K562 (cell line): ENCODE results near the gene MUC16. TPM values are rescaled to one million over a fixed set of nuclear protein-coding genes. Genes with fewer than 3 reads are reported as not detected.

ENCODE experiments used
- BACH1 ChIP-seq: fragments of 200-800 bp; sonication (Bioruptor generic); IDR thresholded peaks from 2 replicates; pipeline ENCODE4 v1.6.1; 2016; ENCODE audit warnings: missing genetic modification characterization, missing compliant biosample characterization
- BRD9 ChIP-seq: fragments of 450-650 bp; IDR thresholded peaks from 2 replicates; pipeline ENCODE4 v1.6.1; 2018; ENCODE audit warnings: low read depth; ENCODE audit not compliant: partially characterized antibody
- CBFA2T3 ChIP-seq: fragments of 450-650 bp; IDR thresholded peaks from 2 replicates; pipeline ENCODE4 v1.6.1; 2017
- CCNT2 ChIP-seq: IDR thresholded peaks from 2 replicates; pipeline ENCODE4 v1.6.1; 2011; ENCODE audit warnings: borderline replicate concordance, low read depth, mild to moderate bottlenecking, moderate library complexity, mixed read lengths, low read length; ENCODE audit not compliant: insufficient read length; ENCODE audit errors: extremely low read depth
- CTBP1 ChIP-seq: fragments of 450-650 bp; IDR thresholded peaks from 2 replicates; pipeline ENCODE4 v1.6.1; 2016; ENCODE audit warnings: borderline replicate concordance
- EHMT2 ChIP-seq: fragments of 450-650 bp; IDR thresholded peaks from 2 replicates; pipeline ENCODE4 v1.6.1; 2018; ENCODE audit warnings: antibody characterized with exemption
- ELF2 ChIP-seq: fragments of 250-450 bp; sonication (Bioruptor Pico); IDR thresholded peaks from 2 replicates; pipeline ENCODE4 v1.5.0; 2021; ENCODE audit warnings: mild to moderate bottlenecking
- GABPB2 ChIP-seq: fragments of 250-450 bp; sonication (Bioruptor Pico); conservative IDR thresholded peaks from 2 replicates; pipeline ENCODE4 v1.5.1; 2021; ENCODE audit warnings: mild to moderate bottlenecking
- LEF1 ChIP-seq: fragments of 450-650 bp; IDR thresholded peaks from 2 replicates; pipeline ENCODE4 v1.6.1; 2016; ENCODE audit warnings: mild to moderate bottlenecking
- MED1 ChIP-seq: sonication (generic); formaldehyde crosslinking; IDR thresholded peaks from 2 replicates; pipeline ENCODE4 v1.8.1; 2023; ENCODE audit warnings: missing genetic modification reagents, borderline replicate concordance
- NR2C2 ChIP-seq, 2 experiments: fragments of 200-800 bp in 1 of 2; sonication (Bioruptor generic) in 1 of 2; sonication (generic) in 1 of 2; formaldehyde crosslinking in 1 of 2; IDR thresholded peaks; 2 replicates each; pipeline versions ENCODE4 v1.6.1 to v1.8.0; 2016 to 2022; ENCODE audit warnings: mild to moderate bottlenecking in 1 of 2, missing compliant biosample characterization in 1 of 2, missing genetic modification characterization in 1 of 2, missing genetic modification reagents in 1 of 2
- PURB ChIP-seq: sonication (generic); formaldehyde crosslinking; IDR thresholded peaks from 2 replicates; pipeline ENCODE4 v1.9.0; 2021; ENCODE audit warnings: low read depth, mild to moderate bottlenecking, missing genetic modification reagents
- PYGO2 ChIP-seq: fragments of 450-650 bp; IDR thresholded peaks from 2 replicates; pipeline ENCODE4 v1.6.1; 2016; ENCODE audit warnings: mild to moderate bottlenecking, missing genetic modification characterization, moderate library complexity, missing compliant biosample characterization
- SIN3A ChIP-seq, 2 experiments: fragments of 150-350 bp in 1 of 2; IDR thresholded peaks; 2 replicates each; pipeline ENCODE4 v1.6.1; 2011 to 2016; ENCODE audit warnings: borderline replicate concordance in 2 of 2, low read depth in 2 of 2, low read length in 2 of 2, mild to moderate bottlenecking in 2 of 2, moderate library complexity in 2 of 2; ENCODE audit not compliant: control insufficient read depth in 1 of 2
- SOX6 ChIP-seq: fragments of 450-650 bp; IDR thresholded peaks from 2 replicates; pipeline ENCODE4 v1.6.1; 2014; ENCODE audit warnings: mild to moderate bottlenecking
- TEAD1 ChIP-seq, 2 experiments: fragments of 450-650 bp in 1 of 2; sonication (generic) in 1 of 2; formaldehyde crosslinking; IDR thresholded peaks; 2 replicates each; pipeline versions ENCODE4 v1.4.0 to v1.8.0; 2020 to 2022; ENCODE audit warnings: mild to moderate bottlenecking in 2 of 2, missing genetic modification reagents in 1 of 2
- ZNF384 ChIP-seq: IDR thresholded peaks from 2 replicates; pipeline ENCODE4 v1.6.1; 2012; ENCODE audit warnings: low read depth, low read length, improper control_type of control experiment
- ZNF431 ChIP-seq: sonication (generic); formaldehyde crosslinking; IDR thresholded peaks from 2 replicates; pipeline ENCODE4 v1.8.0; 2022; ENCODE audit warnings: mild to moderate bottlenecking, missing genetic modification reagents
- polyA plus RNA-seq, 8 experiments: library from polyadenylated mRNA; depleted of rRNA in 4 of 8; stranded (reverse) in 5 of 8; unstranded in 3 of 8; fragments of >200 nt; fragmentation: Nextera tagmentation in 2 of 8; fragmentation: Illumina TruSeq in 1 of 8; extraction: Ambion mirVana in 2 of 8; extraction: Trizol in 1 of 8; gene quantifications; 2 replicates each; pipeline versions ENCODE4 v1.2.1 to v1.2.3, GENCODE V29; 2011 to 2014; ENCODE audit warnings: inconsistent platforms in 1 of 8, missing spikeins in 1 of 8
- total RNA-seq, 7 experiments: library from RNA; depleted of rRNA in 6 of 7; stranded (reverse); fragments of >200 nt in 6 of 7; fragmentation: Illumina TruSeq in 2 of 7; extraction: Trizol in 2 of 7; gene quantifications; 2 replicates each; pipeline versions ENCODE4 v1.2.1 to v1.2.3, GENCODE V29; 2011 to 2021; ENCODE audit warnings: low replicate concordance in 1 of 7
- TF ChIP-seq, protein P1 (sequence below): IDR thresholded peaks from 2 replicates; pipeline ENCODE4 v1.6.1; 2012; ENCODE audit warnings: low read depth, low read length, improper control_type of control experiment, borderline replicate concordance
- TF ChIP-seq, protein P2 (sequence below): fragments of 250-450 bp; sonication (Bioruptor Pico); IDR thresholded peaks from 2 replicates; pipeline ENCODE4 v1.8.0; 2022; ENCODE audit warnings: inconsistent platforms, mild to moderate bottlenecking, moderate library complexity, borderline replicate concordance
- TF ChIP-seq, protein P3 (sequence below), 2 experiments: IDR thresholded peaks; 2 replicates each; pipeline ENCODE4 v1.6.1; 2012; ENCODE audit warnings: improper control_type of control experiment in 2 of 2, low read depth in 2 of 2, low read length in 2 of 2, borderline replicate concordance in 1 of 2
- TF ChIP-seq, protein P4 (sequence below): sonication (generic); formaldehyde crosslinking; IDR thresholded peaks from 2 replicates; pipeline ENCODE4 v1.8.0; 2022; ENCODE audit warnings: missing genetic modification reagents, mild to moderate bottlenecking, borderline replicate concordance

The MUC16 gene
- total and polyA plus RNA-seq, 9 of the 15 experiments (the other 6 are each of a cell fraction or from before 2014, with no cell fraction given), result not detected

DNA sequence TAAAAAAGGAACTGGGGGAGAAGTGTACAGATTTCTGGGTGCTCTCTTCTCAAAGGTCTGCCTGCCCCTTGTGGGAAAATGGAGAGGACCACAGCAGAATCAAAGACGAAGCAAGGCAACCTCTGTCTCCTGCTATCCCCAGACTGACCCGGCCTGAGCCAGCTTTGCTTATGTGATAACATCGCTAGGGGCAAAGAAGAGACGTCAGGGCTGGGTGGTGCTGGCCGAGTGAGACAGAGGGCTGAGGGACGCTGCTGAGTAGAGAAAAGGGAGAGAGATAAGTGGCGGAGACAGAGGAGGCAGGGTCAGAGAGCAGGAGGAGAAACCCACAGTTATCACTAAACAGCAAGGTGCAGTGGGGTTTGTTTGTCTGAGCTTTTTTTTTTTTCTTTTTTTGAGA, 4.6 kb upstream of the MUC16 start (continued):
- TF ChIP-seq, protein P1, sequence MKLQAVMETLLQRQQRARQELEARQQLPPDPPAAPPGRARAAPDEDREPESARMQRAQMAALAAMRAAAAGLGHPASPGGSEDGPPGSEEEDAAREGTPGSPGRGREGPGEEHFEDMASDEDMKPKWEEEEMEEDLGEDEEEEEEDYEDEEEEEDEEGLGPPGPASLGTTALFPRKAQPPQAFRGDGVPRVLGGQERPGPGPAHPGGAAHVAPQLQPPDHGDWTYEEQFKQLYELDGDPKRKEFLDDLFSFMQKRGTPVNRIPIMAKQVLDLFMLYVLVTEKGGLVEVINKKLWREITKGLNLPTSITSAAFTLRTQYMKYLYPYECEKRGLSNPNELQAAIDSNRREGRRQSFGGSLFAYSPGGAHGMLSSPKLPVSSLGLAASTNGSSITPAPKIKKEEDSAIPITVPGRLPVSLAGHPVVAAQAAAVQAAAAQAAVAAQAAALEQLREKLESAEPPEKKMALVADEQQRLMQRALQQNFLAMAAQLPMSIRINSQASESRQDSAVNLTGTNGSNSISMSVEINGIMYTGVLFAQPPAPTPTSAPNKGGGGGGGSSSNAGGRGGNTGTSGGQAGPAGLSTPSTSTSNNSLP, result no peak
- TF ChIP-seq SIN3A (IDR thresholded peaks at IDR 0.05; ENCODE audit: borderline replicate concordance in 2 of 2, control insufficient read depth in 1 of 2, low read depth in 2 of 2, low read length in 2 of 2) (no peak), BACH1 (tag) (no peak), PURB (CRISPR knock-in tag) (no peak), CBFA2T3 (peak; percentile 43; the same call in 1 of the 2 replicates), EHMT2 (no peak), ZNF431 (CRISPR knock-in tag) (no peak), ELF2 (CRISPR knock-in tag) (no peak), TEAD1 (CRISPR knock-in tag; IDR thresholded peaks at IDR 0.05) (no peak), SOX6 (peak; percentile 38; the same call in 1 of the 2 replicates), CTBP1 (peak; percentile 59; the same call in 1 of the 2 replicates), ZNF384 (peak; percentile 31; the same call in 1 of the 2 replicates), GABPB2 (CRISPR knock-in tag) (no peak), NR2C2 (CRISPR knock-in tag; IDR thresholded peaks at IDR 0.05) (no peak), NR2C2 (tag; IDR thresholded peaks at IDR 0.05) (peak; percentile 29; the same call in 1 of the 2 replicates), LEF1 (peak; percentile 42; the same call in 1 of the 2 replicates), BRD9 (no peak), MED1 (no peak), CCNT2 (no peak), PYGO2 (tag) (no peak)
- TF ChIP-seq, protein P2, sequence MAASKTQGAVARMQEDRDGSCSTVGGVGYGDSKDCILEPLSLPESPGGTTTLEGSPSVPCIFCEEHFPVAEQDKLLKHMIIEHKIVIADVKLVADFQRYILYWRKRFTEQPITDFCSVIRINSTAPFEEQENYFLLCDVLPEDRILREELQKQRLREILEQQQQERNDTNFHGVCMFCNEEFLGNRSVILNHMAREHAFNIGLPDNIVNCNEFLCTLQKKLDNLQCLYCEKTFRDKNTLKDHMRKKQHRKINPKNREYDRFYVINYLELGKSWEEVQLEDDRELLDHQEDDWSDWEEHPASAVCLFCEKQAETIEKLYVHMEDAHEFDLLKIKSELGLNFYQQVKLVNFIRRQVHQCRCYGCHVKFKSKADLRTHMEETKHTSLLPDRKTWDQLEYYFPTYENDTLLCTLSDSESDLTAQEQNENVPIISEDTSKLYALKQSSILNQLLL (CRISPR knock-in tag), result no peak
- TF ChIP-seq, protein P3, sequence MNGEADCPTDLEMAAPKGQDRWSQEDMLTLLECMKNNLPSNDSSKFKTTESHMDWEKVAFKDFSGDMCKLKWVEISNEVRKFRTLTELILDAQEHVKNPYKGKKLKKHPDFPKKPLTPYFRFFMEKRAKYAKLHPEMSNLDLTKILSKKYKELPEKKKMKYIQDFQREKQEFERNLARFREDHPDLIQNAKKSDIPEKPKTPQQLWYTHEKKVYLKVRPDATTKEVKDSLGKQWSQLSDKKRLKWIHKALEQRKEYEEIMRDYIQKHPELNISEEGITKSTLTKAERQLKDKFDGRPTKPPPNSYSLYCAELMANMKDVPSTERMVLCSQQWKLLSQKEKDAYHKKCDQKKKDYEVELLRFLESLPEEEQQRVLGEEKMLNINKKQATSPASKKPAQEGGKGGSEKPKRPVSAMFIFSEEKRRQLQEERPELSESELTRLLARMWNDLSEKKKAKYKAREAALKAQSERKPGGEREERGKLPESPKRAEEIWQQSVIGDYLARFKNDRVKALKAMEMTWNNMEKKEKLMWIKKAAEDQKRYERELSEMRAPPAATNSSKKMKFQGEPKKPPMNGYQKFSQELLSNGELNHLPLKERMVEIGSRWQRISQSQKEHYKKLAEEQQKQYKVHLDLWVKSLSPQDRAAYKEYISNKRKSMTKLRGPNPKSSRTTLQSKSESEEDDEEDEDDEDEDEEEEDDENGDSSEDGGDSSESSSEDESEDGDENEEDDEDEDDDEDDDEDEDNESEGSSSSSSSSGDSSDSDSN (IDR thresholded peaks at IDR 0.05; ENCODE audit: borderline replicate concordance in 1 of 2, low read depth in 2 of 2, low read length in 2 of 2), result no peak
- TF ChIP-seq, protein P4, sequence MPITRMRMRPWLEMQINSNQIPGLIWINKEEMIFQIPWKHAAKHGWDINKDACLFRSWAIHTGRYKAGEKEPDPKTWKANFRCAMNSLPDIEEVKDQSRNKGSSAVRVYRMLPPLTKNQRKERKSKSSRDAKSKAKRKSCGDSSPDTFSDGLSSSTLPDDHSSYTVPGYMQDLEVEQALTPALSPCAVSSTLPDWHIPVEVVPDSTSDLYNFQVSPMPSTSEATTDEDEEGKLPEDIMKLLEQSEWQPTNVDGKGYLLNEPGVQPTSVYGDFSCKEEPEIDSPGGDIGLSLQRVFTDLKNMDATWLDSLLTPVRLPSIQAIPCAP (CRISPR knock-in tag), result no peak
